Body of pancreas (tissue), 4 donors: ENCODE measurements around the gene SNX25.

Experiments used
- CTCF ChIP-seq, 7 experiments: fragments of 450-650 bp in 4 of 7; fragments of 200-600 bp in 3 of 7; sonication (generic) in 3 of 7; IDR thresholded peaks; one replicate each; pipeline ENCODE4 v1.5.1; 2016 to 2019; ENCODE audit warnings: antibody characterized with exemption in 7 of 7
- POLR2A ChIP-seq, 3 donors: fragments of 450-650 bp; IDR thresholded peaks; one replicate each; pipeline ENCODE4 v1.6.1; 2016; ENCODE audit warnings: antibody characterized with exemption in 3 of 3, mild to moderate bottlenecking in 2 of 3

GRCh38 chr4:185232370-185232769 lies 23.0 kb downstream of the SNX25 start:
- no peak for TF ChIP-seq CTCF (IDR thresholded peaks at IDR 0.05)
- no peak for TF ChIP-seq POLR2A (IDR thresholded peaks at IDR 0.05)
